CD4-positive, alpha-beta T cell treated with Interleukin-1 beta for 1 hour (primary cell): Measurements from ENCODE around the gene SPTBN1.

Experiments used
- DNase-seq, 2 donors: peaks; one replicate each; pipeline ENCODE4 v3.0.0-alpha.2; 2020 to 2022

The SPTBN1 gene

DNA sequence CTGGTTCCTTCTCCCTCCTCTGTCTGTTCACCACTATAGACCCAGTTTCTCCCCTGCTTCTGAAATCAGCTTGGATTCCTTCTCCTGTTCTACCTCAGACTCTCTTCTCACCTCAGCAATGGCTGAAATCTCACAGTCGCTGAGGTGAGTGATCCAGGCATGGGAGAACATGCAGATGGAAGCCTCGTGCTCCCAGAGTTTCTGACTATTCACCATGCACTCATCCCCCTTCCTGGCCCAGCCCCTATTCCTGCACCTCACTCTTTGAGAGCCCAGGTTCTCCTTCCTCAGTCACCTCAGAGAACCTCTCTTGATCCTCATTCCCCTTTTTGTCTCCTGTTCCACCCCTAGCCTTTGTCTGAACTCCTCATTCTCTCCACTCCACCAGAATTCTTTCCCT, 78.5 kb downstream of the SPTBN1 start:
- DNase-seq: no peak

DNA sequence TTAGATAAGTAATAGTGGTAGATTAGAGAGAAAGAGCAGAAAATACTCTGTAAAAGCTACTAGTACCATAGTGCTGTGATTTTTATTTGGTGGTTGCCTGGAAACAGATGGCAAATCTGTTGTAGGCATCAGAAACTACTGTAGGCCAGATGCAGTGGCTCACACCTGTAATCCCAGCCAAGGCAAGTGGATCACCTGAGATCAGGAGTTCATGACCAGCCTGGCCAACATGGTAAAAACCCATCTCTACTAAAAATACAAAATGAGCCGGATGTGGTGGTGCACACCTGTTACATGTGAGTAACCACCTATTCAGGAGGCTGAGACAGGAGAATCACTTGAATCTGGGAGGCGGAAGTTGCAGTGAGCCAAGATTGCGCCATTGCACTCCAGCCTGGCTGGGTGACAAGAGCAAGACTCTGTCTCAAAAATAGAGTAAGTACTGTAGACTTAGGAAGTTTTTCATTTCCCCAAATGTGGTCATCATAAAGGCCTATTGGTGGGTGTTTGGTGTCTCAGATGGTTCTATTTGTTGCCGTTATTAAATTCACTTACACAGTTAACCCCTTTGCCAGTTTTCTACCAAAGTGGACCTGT, 79.6 kb downstream of the SPTBN1 start:
- DNase-seq: peak in 1 of 2 donors; percentile 43

DNA sequence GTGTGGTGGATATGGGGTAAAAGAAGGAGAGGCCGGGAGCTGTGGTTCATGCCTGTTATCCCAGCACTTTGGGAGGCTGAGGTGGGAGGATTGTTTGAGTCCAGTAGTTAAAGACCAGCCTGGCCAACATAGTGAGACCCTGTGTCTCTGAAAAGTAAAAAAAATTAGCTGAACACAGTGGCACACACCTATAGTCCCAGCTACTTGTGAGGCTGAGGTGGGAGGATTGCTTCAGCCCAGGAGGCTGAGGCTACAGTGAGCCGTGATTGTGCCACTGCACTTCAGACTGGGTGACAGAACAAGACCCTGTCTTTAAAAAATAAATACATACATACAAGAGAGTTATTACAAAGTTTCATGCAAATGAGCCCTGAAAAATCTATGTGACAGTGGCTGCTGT, 80.6 kb downstream of the SPTBN1 start:
- DNase-seq: no peak

DNA sequence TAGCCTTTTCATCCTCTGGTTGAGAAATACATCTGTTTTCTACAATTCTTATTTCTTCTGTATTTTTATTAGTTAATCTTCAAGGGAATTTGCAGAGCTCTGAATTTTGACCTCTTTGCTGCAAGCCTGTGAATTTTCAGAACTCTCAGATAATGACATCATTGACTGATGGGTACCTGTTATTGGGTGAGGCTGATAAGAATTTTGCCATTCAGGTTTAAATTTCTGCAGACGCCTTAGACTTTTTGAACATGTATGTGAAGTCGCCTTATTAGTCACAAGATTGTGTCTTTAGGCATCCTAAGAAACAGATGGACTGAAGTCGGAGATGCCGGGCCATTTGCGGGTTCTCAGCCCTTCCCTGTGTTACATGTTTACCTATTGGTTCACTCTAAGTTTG, 82.4 kb downstream of the SPTBN1 start:
- DNase-seq: no peak

DNA sequence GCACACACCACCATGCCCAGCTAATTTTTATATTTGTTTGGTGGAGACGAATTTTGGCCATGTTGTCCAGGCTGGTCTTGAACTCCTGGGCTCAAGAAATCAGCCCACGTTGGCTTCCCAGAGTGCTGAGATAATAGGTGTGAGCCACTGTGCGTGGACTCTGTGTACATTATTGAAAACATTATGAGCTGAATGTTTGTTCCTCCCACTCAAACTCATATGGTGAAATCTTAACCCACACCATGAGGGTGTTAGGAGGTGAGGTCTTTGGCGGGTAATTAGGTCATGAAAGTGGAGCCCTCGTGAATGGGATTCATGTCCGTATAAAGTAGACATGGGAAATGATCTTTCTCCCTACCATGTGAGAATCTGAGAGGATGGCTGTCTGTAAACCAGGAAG, 83.6 kb downstream of the SPTBN1 start:
- DNase-seq: no peak

DNA sequence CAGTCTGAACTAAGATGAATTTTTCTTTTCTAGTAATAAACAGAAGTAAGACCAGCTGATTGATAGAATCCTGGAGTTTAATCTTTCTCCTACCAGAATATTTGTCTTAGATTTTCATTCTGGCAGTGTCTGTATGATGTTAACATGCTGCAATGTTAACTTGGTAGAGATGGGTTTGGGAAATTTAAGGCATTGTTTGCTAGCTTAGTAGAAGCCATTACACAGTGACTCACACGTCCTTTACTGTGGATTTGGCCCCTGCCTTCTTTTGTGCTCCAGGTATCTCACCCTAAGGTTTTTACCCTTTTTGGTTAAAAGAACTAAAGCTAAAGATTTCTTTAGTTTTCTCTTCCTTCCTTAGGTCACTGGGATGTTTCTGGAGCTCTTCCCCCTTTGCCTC, 84.1 kb downstream of the SPTBN1 start:
- DNase-seq: no peak

DNA sequence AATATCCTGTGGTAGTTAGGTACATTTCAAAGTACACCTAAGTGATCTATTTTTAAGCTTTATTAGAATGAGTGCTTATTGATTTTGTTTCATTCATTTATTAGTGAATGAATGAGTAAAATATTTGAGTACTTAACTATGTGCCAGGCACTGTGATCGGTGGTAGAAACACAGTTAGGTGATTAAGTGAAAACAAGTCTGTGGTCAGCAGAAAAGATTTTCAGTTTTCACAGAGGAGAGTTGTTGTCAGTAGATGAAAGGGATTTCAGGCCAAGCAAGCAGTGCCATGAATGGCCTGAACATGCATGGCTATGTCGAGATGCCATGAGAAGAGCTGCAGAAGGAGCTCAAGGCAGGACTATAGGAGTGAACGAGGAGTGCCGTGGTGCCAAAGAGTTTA, 85.9 kb downstream of the SPTBN1 start:
- no peak for DNase-seq

DNA sequence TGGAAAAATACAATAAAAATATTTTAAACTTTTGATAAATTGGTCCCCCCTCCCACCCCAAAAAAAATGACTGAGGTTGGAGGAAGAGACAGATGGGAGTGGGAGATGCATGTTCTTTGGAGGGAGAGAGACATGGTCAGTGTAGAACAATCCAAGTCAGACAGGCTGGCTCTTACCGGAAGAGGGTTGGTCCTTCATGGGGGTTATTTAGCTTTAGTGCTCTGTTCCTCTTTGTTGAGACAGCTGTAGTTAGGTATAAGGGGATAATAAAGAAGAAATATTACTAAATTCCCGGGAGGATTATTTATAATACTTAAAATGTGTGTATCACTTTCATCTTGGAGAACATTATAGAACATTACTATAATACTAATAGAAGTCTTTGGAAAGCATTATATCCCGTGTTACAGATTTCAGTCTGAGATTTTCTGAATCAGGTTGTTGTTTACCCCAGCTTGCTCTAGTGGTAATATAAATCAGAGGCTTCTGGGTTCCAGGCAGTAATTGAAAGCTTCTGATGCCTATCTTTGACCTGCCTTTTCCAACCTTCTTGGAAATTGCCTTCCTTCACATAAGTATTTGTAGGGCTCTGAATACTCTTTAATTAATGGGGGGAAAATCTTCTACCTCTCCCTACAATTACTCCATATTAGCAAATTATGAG, 87.7 kb downstream of the SPTBN1 start:
- DNase-seq: no peak

DNA sequence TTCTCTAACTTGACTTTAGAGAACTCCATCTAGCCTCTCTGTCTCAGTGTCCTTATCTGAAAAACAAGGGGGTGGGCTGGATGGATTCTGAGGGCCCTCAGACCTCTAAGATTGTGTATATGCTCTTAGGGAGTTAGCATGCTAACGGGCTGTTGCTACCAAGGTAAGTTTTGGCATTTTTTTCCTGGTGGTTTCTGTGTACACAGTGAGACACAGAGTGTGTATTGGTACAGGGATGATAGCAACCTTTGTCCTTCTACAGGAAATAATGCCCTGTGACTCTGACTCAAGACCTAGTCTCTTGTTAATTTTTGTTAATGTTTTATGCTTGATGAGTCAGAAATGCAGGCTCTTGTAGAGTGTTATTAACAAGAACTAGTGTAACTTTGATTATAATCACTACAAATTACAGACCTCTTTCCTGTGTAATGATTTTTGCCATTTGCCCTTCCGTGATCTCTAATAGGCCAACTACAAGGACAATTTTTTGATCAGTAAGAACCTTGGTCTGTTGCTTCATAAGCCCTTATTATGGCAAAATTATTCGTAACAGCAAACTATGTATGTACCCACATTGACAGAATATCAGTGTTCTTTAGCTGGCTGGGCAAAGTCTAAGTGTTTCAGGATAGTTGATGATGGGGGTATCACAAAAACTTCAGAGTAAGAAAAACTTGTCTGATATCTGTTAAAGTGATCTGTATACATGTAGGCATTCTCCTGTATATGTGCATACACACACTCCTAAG, 89.7 kb downstream of the SPTBN1 start:
- no peak for DNase-seq

DNA sequence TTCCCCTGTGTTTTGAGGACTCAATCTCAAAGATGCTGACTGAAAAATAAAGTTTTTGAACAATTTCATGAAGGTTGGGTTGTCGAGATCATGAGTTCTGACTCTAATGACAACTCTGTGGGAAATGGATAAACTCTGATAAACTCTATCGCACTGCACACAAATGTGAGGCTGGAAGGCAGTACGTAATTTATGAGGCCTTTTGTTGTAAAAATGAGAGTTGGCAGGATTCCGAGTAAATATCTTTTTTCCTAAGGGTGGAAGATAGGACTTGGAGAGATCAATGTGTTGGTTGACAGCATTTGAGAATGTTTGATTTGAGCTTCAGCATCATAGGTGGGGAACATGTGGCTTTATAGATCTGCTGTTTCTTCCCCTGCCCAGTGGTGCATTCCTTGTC, 90.4 kb downstream of the SPTBN1 start:
- DNase-seq: no peak

DNA sequence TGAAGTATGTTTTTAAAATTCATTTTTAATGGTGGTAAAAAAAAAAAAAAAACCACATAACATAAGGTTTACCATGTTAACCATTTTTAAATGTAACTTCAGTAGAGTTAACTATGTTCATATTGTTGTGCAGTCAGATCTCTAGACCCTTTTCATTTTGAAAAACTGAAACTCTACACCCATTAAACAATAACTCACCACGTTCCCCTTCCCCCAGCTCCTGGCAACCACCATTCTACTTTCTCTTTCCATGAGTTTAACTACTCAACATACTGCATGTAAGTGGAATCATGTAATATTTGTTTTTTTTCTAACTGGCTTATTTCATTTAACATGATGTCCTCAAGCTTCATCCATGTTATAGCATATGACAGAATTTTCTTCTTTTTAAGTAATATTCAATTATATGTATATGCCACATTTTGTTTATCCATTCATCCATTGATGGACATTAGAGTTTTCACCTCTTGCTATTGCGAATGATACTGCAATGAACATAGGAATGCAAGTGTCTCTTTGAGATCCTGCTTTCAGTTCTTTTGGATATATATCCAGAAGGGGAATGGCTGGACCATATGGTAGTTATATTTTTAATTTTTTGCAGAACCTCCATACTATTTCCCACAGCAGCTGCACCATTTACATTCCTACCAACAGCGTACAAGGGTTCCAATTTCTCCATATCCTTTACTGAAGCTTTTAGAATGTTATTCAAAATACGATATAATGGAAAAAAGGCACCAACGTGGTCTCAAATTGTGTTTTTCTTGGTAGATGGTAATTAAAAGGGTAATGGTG, 91.0 kb downstream of the SPTBN1 start:
- DNase-seq: no peak

DNA sequence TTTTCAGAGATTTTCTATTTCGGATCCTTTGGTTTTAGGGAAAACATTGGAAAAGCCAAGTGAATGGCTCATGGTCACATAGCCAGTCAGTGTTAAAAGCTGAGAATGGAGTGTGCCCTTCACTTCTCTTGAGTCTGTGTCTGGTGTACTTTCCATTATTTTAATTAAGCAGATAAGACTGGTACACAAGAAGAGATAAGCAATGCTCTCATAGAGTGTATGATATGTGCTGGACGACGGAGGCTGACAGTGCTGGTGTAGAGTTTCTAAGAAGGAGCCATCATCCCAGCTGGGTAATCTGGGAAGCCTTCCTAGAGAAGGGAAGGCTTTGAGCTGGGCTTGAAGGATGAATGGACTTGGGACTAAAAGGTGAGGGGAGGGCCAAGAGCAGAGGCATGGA, 93.3 kb downstream of the SPTBN1 start:
- DNase-seq: no peak

DNA sequence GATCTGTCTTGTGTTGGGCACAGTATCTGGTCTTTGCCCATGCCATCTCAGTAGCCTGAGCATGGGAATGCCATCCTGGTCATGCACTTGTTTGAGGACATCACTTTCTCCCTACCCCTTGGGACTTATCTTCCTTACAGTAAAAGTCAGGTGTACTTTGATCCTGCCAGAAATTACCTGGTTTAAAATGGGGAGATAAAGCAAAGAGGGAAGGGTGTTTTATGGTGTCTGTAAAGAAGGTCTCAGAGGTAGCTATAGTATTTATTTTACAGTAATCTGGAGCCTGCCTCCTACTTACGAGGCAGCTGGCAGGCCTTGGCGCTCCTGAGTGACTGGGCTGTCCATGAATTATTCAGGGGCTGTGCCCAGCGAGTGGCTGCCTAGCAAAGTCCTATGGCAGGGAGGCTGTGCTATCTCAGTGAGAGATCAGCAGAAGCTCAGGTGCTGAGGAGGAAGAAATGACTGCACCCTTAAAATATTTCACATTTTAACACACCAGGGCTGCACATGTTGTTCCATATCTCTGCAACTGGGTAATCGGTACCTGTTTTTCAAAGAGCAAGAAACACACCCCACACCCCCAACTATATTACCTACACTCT, 93.9 kb downstream of the SPTBN1 start:
- no peak for DNase-seq

DNA sequence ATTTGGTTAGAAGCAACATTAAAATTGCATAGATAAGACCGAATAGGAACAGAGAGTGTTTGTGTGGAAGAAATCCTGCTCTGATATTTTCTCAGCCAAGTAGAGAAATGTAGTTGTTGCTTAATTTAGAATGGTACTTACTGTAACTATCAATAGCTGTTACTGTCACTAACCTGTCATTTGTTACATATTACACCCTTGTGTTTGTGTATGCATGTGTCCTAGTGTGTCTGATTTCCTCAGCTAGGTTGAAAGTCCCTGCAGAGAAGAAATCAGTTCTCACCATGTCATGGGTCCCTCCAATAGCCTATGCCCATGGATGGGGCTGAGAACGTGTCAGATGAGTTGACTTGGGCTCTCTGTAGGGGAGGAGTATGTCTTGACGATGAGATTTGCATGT, 94.4 kb downstream of the SPTBN1 start:
- no peak for DNase-seq

DNA sequence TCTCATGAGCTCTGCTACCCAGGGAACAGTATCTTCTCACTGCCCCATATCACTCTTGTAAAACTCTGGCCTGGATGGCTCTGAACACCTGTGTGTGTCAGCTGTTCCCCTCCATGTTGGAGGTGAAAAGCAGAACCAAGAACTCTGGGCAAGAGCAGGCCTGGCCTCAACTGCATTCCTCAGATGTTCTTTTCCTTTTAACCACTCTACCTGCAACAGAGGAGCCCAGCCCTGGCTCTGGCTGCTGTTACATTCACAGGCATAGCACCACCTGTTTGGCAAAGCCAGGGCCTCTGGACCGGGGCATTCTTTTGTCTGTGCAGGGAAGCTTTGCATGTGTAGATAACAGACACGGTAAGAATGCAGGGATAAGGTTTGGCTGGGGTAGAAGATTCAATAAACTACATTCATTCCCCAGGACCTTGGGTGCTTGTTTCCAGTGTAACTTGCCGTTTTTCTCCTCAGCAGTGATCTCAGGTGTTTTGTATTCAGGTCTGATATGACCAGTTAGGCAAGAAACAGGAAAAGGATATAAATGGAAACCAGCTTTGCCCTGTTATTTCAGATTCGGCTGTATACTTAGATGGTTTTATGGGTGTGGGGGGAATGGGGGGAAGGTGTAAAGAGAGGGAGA, 95.1 kb downstream of the SPTBN1 start:
- DNase-seq: no peak

DNA sequence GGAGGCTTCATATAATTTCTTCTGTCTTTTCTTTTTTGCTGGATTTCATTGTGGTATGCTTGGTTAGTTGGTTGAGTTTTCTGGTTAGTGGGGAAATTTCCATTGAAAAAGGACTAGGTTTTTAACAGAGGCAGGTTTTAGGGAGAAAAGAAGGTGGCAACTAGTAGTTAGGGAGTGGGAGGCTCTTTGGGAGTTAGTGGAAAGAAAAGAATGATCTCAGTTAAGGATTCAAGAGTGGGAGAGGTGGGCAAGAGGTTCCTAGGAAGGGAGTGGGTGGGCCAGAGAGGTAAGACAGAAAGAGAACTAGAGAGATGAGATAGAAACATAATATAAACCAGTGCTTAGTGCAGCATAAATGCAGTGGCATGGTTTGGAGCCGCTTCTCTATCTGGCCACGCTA, 96.9 kb downstream of the SPTBN1 start:
- no peak for DNase-seq

DNA sequence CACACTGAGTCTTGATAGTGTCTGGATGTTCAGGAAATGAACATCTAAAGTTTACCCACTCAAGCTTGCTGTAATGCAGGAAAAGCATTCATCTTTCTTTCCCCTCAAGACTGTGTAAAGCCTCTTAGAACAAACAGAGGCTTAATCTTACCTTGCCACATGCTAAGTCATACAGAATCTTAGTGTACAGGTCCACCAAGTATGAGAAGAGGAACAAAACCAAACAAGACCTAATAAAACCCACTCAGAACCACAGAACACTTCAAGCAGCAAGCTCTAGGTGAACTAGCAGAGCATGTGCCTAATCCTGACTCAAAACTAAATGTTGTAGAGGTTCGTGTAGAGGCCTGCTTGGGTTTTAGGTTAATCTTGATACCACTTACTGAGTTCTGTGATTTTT, 97.6 kb downstream of the SPTBN1 start:
- no peak for DNase-seq

DNA sequence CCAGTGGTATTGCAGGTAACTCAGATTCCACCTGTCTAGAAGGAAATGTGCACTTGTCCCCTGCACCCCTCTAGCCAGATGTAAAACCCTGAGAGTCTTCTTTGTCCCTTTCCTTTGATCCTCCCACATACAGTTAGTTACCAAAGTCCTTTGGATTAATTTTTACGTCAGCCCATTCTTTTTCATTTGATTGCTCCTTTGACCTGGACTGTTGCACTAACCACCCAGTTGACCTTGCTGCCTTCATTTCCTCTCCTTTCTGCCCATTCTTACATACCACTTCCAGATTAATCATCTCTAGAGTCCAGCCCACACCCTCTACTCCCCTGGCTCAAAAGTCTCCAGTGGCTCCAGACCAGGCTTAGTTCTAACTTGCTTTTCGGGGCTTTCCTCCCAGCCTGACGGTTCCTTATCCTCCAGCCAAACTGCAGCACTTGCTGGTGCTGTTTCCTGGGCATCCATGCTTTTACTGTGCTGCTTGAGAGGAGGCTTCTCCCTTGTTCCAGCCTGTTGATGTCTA, 99.3 kb downstream of the SPTBN1 start:
- DNase-seq: no peak

DNA sequence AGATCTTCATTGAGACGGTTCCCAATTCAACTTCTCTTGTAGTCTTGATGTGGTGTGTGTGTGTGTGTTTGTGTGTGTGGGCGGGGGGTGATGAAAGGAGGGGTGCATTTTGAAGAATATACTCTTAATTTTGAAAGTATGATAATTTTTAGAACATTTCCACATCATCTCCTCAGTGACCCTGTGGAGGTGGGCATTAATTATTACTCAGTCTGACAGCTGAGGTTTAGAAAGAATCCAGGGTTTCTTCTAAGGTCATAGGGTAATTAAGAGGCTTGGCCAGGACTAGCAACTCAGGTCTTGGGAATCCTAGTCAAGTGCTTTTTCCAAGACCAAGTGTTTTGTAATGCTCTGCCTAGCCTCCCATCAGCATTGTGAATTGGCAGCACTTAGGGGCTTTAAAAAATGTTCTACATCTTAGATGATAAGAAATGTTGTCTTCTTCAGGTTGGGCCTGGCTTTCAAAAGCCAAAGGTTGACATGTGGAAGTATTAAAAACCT, 100.5 kb downstream of the SPTBN1 start:
- DNase-seq: no peak

DNA sequence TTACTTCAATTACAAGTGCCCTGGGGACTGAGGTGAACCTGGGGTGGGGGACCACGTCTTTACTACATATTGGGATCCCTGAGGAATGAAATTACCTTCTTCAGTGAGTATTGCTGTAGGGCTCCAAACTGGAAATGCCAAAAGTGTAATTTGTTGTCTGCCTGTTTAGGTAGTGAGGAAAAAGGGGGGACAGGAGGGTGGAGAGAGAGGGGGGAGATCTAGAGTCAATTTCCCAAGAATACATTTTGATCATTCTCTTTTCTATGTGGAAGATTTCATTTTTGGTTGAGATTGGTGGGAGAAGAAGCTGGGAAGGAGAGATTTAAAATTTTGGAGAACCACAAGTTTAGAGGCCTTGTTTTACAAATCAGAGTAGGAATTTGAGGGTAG, 101.1 kb downstream of the SPTBN1 start:
- no peak for DNase-seq

DNA sequence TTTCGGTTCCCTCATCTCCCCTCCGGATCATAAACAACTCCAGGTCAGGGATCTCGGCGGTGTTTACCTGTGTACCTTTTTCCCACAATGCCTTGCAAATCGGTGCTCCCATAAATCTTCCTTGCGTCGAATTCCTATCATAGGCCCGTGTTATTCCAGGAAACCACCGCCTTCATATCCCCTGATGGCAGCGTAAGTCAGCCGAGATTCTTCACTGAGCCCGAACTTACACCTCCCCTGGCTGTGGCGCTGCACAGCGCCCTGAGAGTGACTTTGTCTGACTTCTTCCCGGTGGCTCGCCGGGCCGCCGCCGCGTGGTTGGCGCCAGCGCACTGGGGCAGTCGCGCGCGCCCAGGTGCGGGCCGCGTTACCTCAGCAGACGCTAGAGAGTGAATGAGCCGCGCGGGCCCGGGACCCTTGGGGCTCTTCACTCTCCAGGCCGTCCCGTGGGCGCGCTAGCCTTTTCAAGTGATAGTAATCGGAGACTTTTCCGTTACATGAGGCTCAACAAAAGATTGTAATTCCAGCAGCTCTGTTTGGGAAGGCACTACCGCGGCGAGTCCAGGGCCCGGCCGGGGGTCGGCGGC, 101.6 kb downstream of the SPTBN1 start:
- peak; percentile 78 to 81 for DNase-seq
